Transverse colon (tissue), 4 donors: ENCODE measurements around the gene ARL11. TPM values are rescaled to one million over a fixed set of nuclear protein-coding genes. Genes with fewer than 3 reads are reported as not detected.

ENCODE experiments used
- DNase-seq: peaks from one replicate; pipeline ENCODE4 v3.0.0-alpha.2; 2019
- H3K27ac ChIP-seq, 4 donors: fragments of 200-600 bp; sonication (generic); 2 replicates each; pipeline ENCODE4 v1.5.1; 2016 to 2018; ENCODE audit warnings: inconsistent platforms in 4 of 4
- H3K27me3 ChIP-seq: fragments of 200-600 bp; sonication (generic); 2 replicates; pipeline ENCODE4 v1.5.1; 2017; ENCODE audit warnings: inconsistent platforms
- H3K36me3 ChIP-seq, 4 donors: fragments of 200-600 bp; sonication (generic); 2 replicates each; pipeline ENCODE4 v1.5.1; 2017 to 2019; ENCODE audit warnings: inconsistent platforms in 4 of 4
- H3K4me1 ChIP-seq, 4 donors: fragments of 200-600 bp; sonication (generic); 2 replicates each; pipeline ENCODE4 v1.5.1; 2017 to 2020; ENCODE audit warnings: inconsistent platforms in 4 of 4
- H3K4me3 ChIP-seq, 4 donors: fragments of 200-600 bp; sonication (generic); 1 replicate in 1 of 4; 2 replicates in 3 of 4; pipeline versions ENCODE4 v1.5.1 to v1.6.1; 2017 to 2019; ENCODE audit warnings: inconsistent platforms in 4 of 4
- H3K9me3 ChIP-seq, 2 donors: fragments of 200-600 bp; sonication (generic); 2 replicates each; pipeline ENCODE4 v1.5.1; 2017 to 2019; ENCODE audit warnings: inconsistent platforms in 2 of 2
- CTCF ChIP-seq, 5 experiments: fragments of 200-600 bp in 3 of 5; fragments of 450-650 bp in 2 of 5; sonication (generic) in 3 of 5; IDR thresholded peaks; 1 replicate in 2 of 5; 2 replicates in 3 of 5; pipeline ENCODE4 v1.5.1; 2016 to 2017; ENCODE audit warnings: antibody characterized with exemption in 5 of 5, inconsistent platforms in 3 of 5, mild to moderate bottlenecking in 2 of 5, moderate library complexity in 1 of 5
- EP300 ChIP-seq: sonication (generic); formaldehyde crosslinking; IDR thresholded peaks from one replicate; pipeline ENCODE4 v1.6.1; 2017; ENCODE audit warnings: antibody characterized with exemption, low read depth
- POLR2A ChIP-seq: fragments of 450-650 bp; IDR thresholded peaks from one replicate; pipeline ENCODE4 v1.6.1; 2016; ENCODE audit warnings: antibody characterized with exemption, mild to moderate bottlenecking, moderate library complexity
- POLR2AphosphoS5 ChIP-seq, 3 donors: sonication (generic); formaldehyde crosslinking; IDR thresholded peaks; one replicate each; pipeline ENCODE4 v1.6.1; 2016; ENCODE audit warnings: antibody characterized with exemption in 3 of 3
- WGBS, 2 donors: methylation state at CpG; one replicate each; pipeline ENCODE4 v1.1.5; 2018; ENCODE audit warnings: low coverage in 1 of 2; 5-methylcytosine and 5-hydroxymethylcytosine counted together
- in situ Hi-C, 4 donors: fragments of 200-750 bp; cut with MboI; loops; one replicate each; pipeline versions ENCODE4 v1.15.0 to v1.15.1; 2017; ENCODE audit warnings: low sequenced_read_pairs in 3 of 4, low pct_ligation_motif_present in 1 of 4, low pct_unique_long_range_greater_than_20kb in 1 of 4
- intact Hi-C: fragments of 100-400 bp; cut with DNase I; formaldehyde crosslinking; loops from one replicate; pipeline ENCODE4 v1.15.1; 2023; ENCODE audit warnings: low total_unique reads
- total RNA-seq, 4 donors: library from RNA; depleted of rRNA; stranded (reverse); fragments of >200 nt; gene quantifications; one replicate each; pipeline ENCODE4 v1.1.0, GENCODE V29; 2016

The ARL11 gene
- total RNA-seq, 4 donors from 2014 or later, result 0.68 to 0.79 TPM; not detected in 2

- DNase-seq, result no peak
- no peaks in the 10 kb centered on the region for H3K27me3 ChIP-seq
- no peaks in the 10 kb centered on the region for H3K36me3 ChIP-seq
- H3K4me1 ChIP-seq, result peaks cover 0 to 9% (median 0%) of the 10 kb centered on the region in 4 donors
- H3K4me3 ChIP-seq, result no peak overlapping the region
- intact Hi-C loops, result no loop called here
- TF ChIP-seq POLR2AphosphoS5 (IDR thresholded peaks at IDR 0.05) (no peak), CTCF (IDR thresholded peaks at IDR 0.05) (peak in 3 of 5 experiments; percentile 9 to 24 (median 13))
- H3K27ac ChIP-seq, result no peak overlapping the region
- WGBS, 2 donors, result 52 to 66% methylated on average over 5 of the region's 5 CpGs
- no peaks in the 10 kb centered on the region for H3K9me3 ChIP-seq
- in situ Hi-C loops, result no loop called here
Observed at GRCh38 chr13:49649244-49649962, 21.1 kb downstream of the ARL11 start.

- intact Hi-C loops, result no loop called here
Observed at GRCh38 chr13:49649963-49650312, 21.6 kb downstream of the ARL11 start.

GRCh38 chr13:49651570-49652354, 23.5 kb downstream of the ARL11 start:
- in situ Hi-C loops (loop anchor here in 3 of 4 donors (5.0 to 25.0 kb wide), 3 partner anchors 186 to 196 kb away; no protein-coding TSS in a partner anchor), intact Hi-C loops (no loop called here)
- Histone ChIP-seq H3K4me3 (no peak overlapping the region), H3K27ac (no peak overlapping the region), H3K36me3 (no peaks in the 10 kb centered on the region), H3K27me3 (no peaks in the 10 kb centered on the region), H3K9me3 (no peaks in the 10 kb centered on the region), H3K4me1 (peaks cover 0 to 9% (median 0%) of the 10 kb centered on the region in 4 donors)
- no peak for TF ChIP-seq POLR2A
- TF ChIP-seq POLR2AphosphoS5 (IDR thresholded peaks at IDR 0.05), result no peak
- TF ChIP-seq CTCF (IDR thresholded peaks at IDR 0.05), result no peak
- no peak for TF ChIP-seq EP300
- 75 to 86% methylated on average over 7 to 17 of the region's 17 CpGs for WGBS, 2 donors
- DNase-seq, result no peak

More at GRCh38 chr13:49649963-49650312, 21.6 kb downstream of the ARL11 start:
- no peak for DNase-seq
- no peak overlapping the region for H3K27ac ChIP-seq
- H3K9me3 ChIP-seq, result no peaks in the 10 kb centered on the region
- peaks cover 0 to 9% (median 0%) of the 10 kb centered on the region in 4 donors for H3K4me1 ChIP-seq
- H3K36me3 ChIP-seq, result no peaks in the 10 kb centered on the region
- 90% methylated on average over 2 of the region's 2 CpGs; no CpG with 5 or more reads in 1 of the 2 donors for WGBS, 2 donors
- TF ChIP-seq EP300, result no peak
- no peak for TF ChIP-seq POLR2A
- TF ChIP-seq CTCF (IDR thresholded peaks at IDR 0.05), result no peak
- TF ChIP-seq POLR2AphosphoS5 (IDR thresholded peaks at IDR 0.05), result no peak
- no peak overlapping the region for H3K4me3 ChIP-seq
- H3K27me3 ChIP-seq, result no peaks in the 10 kb centered on the region
- in situ Hi-C loops, result loop anchor here in 3 of 4 donors (5.0 to 25.0 kb wide), 3 partner anchors 187 to 197 kb away; no protein-coding TSS in a partner anchor
